NCI-H748 (cell line): Measurements from ENCODE around the gene KRTAP10-5.
"Not testable (repeated sequence)": the region's sequence is repeated elsewhere in the genome, so short reads cannot be mapped to it uniquely, and the experiment has no call there.

Source experiments
- DNase-seq: peaks from one replicate; lab custom pipeline; 2025; ENCODE audit not compliant: unreplicated experiment; lab: John Stamatoyannopoulos, UW

The KRTAP10-5 gene

DNA sequence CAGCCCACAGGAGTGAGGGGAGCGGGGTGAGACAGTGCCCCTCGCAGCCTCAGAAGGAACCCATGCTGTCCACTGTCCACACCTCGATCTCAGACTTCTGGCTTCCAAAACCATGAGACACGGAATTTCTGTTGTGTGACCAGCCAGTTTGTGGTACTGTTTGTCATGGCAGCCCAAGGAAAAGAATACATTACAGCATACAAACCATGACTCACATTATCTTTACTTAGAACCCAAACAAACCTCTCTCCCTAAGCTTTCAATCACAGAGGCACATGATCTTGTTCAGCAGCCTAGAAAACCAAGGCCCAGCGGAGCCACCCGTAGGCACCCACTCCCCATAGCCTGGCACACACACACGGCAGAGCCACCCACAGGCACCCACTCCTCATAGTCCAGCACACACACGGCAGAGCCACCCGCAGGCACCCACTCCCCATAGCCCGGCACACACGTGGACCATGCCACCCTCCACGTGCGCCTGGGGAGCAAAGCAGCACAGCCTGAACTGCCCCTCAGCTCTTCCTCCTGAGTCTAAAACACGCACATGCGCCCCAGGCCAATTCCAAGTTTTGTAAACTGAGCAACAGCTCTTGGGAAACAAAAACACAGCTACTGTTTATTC, 7.3 kb downstream of the KRTAP10-5 start:
- DNase-seq: no peak

GRCh38 chr21:44571844-44572782, 8.3 kb downstream of the KRTAP10-5 start:
- no peak for DNase-seq

DNA sequence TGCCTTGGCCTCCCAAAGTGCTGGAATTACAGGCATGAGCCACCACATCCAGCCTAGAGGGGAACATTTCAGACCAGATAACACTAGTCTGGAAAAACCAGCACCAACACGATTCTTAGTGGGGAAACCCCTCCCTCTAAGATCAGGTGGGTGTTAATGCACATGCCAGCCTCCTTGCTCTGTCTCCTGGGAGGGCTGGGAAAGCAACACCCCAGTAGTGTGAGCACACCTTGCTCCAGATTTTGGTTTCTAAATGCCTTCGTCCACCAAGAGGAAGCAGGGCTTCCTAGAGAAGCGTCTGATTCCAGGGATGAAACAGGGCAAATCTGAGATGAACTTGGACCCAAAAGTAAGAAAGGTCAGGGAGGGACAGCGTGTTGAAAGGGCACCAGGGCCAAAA, 9.1 kb downstream of the KRTAP10-5 start:
- no peak for DNase-seq

- no peak for DNase-seq
Measured at GRCh38 chr21:44569861-44570517, 10.4 kb downstream of the KRTAP10-5 start.

GRCh38 chr21:44568667-44569556, 11.5 kb downstream of the KRTAP10-5 start:
- DNase-seq: peak; percentile 62

GRCh38 chr21:44568261-44568660, 12.1 kb downstream of the KRTAP10-5 start:
- no peak for DNase-seq

- no peak for DNase-seq
Measured at GRCh38 chr21:44567481-44568171, 12.8 kb downstream of the KRTAP10-5 start.

DNA sequence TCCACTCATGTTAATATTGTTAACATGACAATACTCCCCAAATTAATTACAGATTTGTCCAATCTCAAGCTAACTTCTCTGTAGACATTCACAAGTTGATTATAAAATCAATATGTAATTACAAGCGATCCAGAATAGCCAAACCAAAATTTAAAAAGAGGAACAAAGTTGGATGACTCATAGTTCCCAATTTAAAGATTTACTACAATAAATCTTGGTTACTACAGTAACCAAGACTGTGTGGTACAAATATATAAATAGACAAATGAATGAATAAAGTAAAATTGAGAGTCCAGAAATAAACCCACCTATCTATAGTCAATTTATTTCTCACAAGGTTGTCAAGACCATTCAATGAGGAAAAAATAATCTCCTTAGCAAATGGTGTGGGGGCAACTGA, 14.0 kb downstream of the KRTAP10-5 start:
- DNase-seq: no peak

DNA sequence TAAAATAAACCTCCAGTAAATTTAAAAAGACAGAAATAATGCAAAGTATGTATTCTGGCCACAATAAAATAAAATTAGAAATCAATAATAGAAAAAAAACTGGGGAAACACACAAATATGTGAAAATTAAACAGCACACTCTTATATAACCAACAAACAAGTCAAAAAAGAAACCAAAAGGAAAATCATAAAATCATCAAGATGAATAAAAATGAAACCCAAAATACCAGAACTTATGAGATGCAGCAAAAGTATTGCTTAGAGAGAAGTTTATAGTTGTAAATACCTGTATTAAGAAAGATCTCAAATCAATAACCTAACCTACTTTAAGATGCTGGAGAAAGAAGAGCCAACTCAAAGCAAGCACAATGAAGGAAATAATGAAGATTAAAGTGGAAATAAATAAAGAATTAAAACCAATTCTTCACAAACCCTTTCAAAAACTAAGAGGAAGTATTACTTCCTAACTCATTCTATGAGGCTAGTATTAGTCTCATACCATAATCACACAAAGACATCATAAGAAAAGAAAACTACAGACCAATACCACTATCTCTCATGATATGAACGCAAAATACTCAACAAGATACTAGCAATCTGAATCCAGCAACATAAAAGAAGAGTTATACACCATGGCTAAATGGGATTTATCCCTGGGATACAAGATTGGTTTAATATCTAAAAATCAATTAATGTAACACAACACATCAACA, 15.4 kb downstream of the KRTAP10-5 start:
- no peak for DNase-seq

GRCh38 chr21:44564099-44564498, 16.3 kb downstream of the KRTAP10-5 start:
- no peak for DNase-seq

GRCh38 chr21:44558695-44559094, 21.7 kb downstream of the KRTAP10-5 start, which contains the start of gene KRTAP10-3:
Gene KRTAP10-3, minus strand, starts transcription at chr21:44558795. Its CDS starts 80 bp downstream, at chr21:44558715.
- DNase-seq: no peak

DNA sequence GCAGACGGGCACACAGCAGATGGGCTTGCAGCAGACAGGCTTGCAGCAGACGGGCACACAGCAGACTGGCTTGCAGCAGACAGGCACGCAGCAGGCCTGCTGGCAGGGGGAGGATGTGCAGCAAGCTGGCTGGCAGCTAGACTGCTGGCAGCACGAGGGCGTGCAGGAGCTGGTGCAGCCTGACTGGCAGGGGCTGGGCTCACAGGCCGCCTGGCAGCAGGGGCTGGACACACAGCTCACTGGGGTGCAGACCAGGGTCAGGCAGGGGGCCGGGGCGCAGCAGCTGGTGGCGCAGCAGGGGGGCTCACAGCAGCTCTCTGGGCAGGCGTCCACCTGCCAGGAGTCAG, 22.1 kb downstream of the KRTAP10-5 start:
- not testable (repeated sequence) for DNase-seq

GRCh38 chr21:44557491-44558328, 22.7 kb downstream of the KRTAP10-5 start:
- no peak for DNase-seq

DNA sequence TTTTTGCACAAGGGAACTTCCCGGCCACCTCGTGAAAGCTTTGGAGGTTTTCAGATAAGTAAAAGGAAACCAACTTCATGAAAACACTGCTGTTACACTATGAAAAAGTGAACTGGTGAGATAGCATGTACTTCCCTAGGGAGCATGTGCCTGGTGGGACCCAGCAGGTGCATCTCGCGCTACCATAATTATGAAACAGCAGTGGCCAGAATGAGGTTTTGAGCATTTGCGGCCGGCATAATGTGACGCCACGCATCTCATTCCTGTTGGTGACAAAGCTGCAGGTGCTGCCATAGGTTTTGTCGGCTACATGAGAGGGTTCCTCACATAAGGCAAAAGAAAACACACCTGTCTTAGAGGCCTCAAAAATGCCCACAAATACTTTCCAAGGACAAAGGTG, 23.5 kb downstream of the KRTAP10-5 start:
- DNase-seq: peak; percentile 68

- no peak for DNase-seq
Measured at GRCh38 chr21:44555200-44555875, 25.1 kb downstream of the KRTAP10-5 start.

GRCh38 chr21:44552681-44553080, 27.7 kb downstream of the KRTAP10-5 start:
- DNase-seq: peak; percentile 37

- DNase-seq: no peak
Measured at GRCh38 chr21:44552136-44552535, 28.3 kb downstream of the KRTAP10-5 start.

- peak; percentile 5 for DNase-seq
Measured at GRCh38 chr21:44551340-44551961, 29.0 kb downstream of the KRTAP10-5 start, which contains the start of gene KRTAP10-2. Gene KRTAP10-2, minus strand, starts transcription at chr21:44551505. Its CDS starts 47 bp downstream, at chr21:44551458.
